Activated CD8-positive, alpha-beta memory T cell treated with anti-CD3 and anti-CD28 coated beads for 4 hours (primary cell): ENCODE data around the gene SNAPC3.
"Not testable (repeated sequence)": the region's sequence is repeated elsewhere in the genome, so short reads cannot be mapped to it uniquely, and the experiment has no call there.

ENCODE experiments used
- DNase-seq, 2 donors: peaks; one replicate each; pipeline ENCODE4 v3.0.0-alpha.2; 2020; ENCODE audit warnings: low read depth in 2 of 2

The SNAPC3 gene

DNA sequence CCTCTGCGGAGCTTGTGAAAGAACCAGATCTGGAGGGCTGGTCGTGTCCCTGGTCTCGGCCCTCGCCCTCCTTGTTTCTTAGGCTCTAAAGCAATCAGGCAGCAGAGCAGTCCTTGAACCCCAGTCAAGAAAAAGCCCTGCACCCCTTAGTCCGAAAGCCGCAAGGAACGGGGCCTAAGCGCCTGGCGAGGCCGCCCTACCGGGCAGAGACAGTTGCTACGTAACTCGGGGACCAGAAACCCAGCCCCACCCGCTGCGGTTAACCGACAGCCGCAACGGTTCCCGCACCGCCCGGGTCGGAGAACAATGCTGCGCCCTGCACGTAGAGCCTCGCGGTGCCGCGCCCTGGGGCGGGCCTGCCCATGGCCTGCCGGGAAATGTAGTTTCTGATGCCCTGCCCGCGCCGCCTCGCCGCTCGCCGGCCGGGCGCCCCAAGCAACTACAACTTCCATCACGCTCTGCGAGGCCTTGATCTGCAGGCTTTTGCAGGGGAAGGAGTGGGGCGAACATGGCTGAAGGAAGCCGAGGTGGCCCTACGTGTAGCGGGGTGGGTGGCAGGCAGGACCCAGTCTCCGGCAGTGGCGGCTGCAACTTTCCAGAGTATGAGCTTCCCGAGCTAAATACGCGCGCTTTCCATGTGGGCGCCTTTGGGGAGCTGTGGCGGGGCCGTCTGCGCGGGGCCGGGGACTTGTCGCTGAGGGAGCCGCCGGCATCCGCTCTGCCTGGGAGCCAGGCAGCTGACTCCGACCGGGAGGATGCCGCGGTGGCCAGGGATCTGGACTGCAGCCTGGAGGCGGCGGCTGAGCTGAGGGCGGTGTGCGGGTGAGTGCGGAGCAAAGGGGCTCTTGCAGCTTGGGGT is at the start of gene SNAPC3:
SNAPC3 (plus strand) TSS at position 505 of the 859 bp plus-strand sequence; CDS start at position 509, 4 bp downstream.
- DNase-seq, result peak; percentile 78 to 85

DNA sequence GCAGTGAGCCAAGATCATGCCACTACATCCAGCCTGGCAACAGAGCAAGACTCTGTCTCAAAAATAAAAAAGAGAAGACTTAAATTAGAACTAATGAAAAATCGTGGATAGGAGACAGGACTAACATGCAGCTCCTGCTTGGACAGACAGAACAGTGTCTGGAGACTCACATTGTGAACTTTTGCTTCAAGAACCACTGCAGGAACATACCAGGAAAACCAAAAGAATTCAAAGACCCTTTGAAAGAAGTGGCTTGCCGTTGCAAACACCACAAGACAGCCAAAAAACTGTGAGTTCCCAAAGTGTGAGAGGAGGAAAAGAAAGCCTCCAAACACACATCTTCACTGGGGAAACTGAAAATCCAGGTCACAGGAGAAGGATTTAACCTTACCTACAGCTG is 48.8 kb upstream of the SNAPC3 start:
- DNase-seq, result no peak

GRCh38 chr9:15374310-15374709 is 48.4 kb upstream of the SNAPC3 start:
- no peak for DNase-seq

DNA sequence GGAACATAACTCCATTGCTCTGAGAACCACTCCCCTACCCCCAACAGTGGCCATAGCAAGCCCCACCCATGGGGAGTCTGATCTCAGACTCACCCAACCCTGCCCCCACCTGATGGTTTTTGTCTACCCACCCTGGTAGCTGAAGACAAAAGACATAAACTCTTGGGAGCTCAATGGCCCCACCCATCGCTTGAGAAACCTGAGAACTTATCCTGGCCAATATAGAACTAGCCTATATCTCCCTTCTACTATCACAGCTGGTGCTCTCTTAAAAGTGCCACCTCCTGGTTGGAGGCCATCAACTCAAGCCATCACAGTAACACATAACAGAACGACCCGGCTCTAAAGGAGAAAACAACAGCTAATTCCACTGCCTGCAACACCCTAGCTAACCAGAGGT is 47.9 kb upstream of the SNAPC3 start:
- no peak for DNase-seq

DNA sequence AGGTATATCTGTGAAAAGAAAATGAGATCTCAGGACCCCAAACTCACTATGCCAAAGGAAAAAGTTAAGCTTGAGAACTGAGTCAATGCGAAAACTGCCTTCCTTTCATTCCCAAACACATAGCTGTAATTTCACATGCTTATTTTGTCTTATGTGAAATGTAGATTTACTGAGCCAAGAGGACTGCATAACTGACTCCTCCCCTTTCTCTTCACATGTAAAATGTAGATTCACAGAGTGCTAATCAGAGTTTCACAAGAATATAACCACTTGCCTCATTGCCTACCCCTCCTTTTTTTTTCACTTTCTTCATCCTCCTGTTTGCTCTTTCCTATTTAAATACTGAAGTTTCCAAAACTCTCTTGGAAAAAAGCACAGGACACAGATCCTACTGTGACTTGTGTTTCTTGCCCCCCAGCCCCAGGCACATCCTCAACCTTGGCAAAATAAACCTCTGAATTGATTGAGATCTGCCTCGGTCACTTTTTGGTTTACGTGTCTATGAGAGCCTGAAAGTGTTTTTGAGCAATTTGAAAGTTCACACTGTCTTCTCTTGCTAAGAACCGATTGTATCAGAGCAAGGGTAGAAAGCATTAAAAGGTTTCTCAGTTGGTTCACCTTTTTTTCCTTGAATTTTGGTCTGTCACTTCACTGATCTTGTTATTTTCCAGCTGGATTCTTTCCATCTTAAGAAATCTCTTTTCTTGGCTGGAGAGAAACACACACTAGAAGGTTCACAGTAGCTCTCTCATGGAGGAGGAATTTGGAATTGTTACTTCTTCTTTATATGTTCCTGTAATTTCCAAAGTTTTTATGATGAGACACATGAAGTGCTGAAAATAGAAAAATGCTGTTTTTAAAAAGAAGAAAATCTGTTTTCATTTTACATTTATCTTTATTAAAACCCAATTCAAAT is 44.8 kb upstream of the SNAPC3 start:
- no peak for DNase-seq

DNA sequence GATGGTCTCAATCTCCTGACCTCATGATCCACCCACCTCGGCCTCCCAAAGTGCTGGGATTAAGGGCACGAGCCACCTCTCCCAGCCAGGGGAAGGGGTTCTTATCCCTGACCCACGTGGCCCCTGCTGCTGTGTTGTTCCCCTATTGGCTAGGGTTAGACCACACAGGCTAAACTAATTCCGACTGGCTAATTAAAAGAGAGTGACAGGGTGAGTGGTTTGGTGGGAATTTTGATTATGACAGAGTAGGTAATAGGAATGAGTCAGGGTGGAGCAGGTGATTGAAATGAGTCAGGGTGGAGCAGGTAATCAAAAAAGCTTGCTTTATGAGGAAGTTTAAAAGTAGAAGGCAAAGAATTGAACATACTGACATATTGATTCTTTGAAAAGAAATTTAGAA is 43.4 kb upstream of the SNAPC3 start:
- DNase-seq, result not testable (repeated sequence)

- DNase-seq, result not testable (repeated sequence)
Observed at GRCh38 chr9:15379888-15380287, 42.8 kb upstream of the SNAPC3 start.

GRCh38 chr9:15381491-15381890 is 41.2 kb upstream of the SNAPC3 start:
- no peak for DNase-seq

GRCh38 chr9:15386465-15386864 is 36.2 kb upstream of the SNAPC3 start:
- no peak for DNase-seq

- DNase-seq, result no peak
Observed at GRCh38 chr9:15389173-15389572, 33.5 kb upstream of the SNAPC3 start.

DNA sequence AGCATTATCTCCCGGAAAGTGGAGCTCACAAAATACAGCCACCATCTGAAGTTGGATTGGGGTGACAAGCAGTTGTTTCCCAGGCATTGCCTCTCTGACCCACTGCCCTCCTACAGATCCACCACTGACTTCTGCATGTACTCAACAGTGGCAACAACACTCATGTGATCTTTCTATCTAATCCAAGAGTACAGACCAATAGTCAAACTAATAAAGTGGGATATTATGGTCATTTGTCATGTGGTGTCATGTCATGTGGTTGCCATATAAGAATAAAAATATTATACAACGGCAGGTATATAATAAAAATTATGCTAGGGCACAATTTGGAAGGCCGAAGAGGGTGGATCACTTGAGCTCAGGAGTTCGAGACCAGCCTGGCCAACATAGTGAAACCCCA is 33.0 kb upstream of the SNAPC3 start:
- no peak for DNase-seq

- no peak for DNase-seq
Observed at GRCh38 chr9:15390201-15390600, 32.5 kb upstream of the SNAPC3 start.

DNA sequence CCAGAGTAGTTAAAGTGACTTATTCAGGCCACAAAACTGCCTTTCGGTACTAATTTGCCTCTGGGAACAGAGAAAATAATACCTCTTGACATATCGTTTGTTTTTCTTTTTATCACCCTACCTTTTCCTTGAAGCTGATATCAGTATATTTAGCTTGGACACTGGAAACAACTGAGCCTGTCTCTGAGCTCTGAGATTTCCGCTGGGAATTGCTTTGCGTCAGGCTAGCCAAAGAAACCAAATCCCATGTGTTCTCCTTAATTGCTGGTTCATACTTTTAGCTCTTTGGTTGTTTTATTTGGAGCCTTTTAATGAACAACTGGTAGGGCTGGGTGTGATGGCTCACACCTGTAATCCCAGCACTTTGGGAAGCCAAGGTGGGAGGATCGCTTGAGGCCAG is 30.3 kb upstream of the SNAPC3 start:
- DNase-seq, result no peak

DNA sequence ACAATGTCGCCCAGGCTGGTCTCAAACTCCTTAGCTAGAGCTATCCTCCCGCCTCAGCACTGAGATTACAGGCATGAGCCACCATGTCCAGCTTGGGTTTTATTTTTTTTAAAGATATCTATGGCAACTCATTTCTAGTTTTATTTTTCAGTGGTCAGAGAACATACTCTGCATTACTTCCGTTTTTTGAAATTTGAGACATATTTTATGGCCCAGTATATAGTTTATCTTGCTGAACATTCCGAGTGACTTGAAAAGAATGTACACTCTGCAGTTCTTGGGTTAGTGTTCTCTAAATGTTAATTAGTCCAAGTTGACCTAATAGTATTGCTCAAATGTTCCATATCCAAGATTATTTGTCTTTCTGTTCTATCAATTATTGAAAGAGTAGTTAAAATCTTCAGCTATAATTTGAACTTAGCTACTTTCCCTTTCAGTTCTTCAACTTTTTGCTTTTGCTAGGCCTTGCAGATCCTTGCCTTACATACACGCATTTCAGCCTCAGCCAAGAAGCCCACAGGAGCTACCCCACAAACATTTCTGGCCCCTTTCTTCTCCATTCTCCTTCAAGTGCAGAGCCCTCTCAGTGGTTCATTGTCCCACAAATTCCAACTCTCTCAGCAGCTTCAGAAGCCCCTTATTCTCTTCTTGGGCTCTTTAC is 22.3 kb upstream of the SNAPC3 start:
- no peak for DNase-seq

DNA sequence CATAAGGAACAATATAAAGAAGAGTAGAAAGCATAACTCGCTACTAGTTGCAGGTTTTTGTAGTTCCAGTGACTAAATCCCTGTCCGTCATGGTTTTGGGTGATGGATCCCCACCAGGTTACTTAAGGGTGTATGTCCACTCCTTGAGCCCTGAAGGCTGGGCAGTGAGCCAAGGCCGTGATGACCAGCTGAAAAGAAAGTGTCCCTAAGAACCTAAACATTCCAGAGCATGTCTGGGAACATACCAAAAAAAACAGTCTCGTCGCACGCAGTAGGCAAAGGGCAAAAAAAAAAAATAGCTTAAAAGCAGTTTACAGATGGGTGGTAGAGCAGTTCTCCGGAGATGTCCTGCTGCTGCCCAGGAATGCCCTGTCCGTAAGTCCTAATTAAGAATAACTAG is 21.4 kb upstream of the SNAPC3 start:
- no peak for DNase-seq

DNA sequence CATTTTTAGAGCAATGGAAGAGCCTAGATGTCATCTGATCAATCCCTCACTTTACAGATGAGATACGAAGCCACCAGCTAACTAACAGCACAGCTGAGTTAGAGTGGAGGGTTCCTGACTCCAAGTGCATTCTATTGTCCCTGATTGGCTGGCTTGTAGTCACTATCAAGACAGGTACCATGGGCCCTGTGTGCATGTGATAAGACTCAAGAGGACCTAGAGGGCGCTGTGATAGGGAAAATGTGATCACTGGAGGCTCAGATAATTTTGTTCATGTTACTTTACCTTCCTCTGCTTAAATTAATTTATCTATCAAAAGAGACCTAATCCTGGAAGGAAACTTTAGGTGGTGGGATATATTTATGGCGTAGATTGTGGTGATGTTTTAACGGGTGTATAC is 19.5 kb upstream of the SNAPC3 start:
- DNase-seq, result no peak

- DNase-seq, result no peak
Observed at GRCh38 chr9:15404171-15404570, 18.5 kb upstream of the SNAPC3 start.

DNA sequence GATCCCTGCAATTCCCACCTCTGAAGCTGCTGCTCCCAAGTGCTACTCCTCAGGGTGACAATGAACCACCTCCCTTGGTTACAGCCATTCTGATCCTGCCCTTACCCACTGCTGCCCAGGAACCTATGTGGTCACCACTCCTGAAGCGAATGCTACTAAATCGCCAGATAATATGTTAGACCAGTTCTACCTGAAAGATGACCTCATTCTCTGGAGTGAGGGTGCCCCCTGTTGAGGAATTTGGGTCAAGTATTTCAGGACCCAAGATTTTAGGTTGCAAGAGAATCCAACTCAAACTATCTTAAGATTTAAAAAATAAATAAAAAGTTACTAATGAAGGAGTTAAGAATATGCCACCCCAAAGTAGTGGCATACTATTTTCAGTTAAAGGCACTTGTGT is 5.8 kb upstream of the SNAPC3 start:
- no peak for DNase-seq

DNA sequence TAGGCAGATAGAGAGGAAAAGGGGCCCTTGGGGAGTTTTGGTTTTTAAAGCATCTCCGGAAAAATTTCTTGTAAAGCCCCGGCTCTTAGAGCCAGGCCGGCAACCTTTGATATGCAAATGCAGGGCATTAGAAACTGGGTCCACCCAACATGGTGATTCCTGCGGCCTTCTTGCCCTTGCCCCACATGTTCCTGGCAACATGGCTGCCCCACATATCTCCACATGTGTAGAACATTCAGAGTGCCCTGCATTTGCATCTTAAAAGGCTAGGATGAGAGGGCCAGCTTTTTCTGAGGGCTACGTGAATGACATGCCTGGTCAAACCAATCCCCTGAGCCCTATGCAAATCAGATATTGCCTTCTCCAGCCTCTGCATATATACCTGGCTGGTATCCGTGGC is 5.0 kb upstream of the SNAPC3 start:
- DNase-seq, result no peak

- DNase-seq, result no peak
Observed at GRCh38 chr9:15420796-15421195, 1.9 kb upstream of the SNAPC3 start.

GRCh38 chr9:15421532-15421931 is 1.1 kb upstream of the SNAPC3 start:
- DNase-seq, result no peak

DNA sequence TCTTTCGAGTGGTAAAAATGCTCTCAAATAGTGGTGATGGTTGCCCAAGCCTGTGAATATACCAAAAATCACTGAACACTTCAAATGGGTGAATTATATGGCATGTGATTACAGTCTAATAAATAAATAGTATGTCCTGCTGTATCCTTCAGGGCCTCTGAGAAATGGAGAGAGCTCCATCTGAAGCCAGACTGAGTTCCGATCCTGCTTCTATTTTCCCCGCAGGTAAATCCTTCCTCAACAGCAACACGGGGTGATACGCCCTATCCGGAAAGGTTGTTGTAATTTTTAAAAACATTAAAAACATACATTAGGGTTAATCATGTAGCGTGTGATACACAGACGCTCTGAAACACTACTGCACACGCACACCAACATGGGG is 695 bp upstream of the SNAPC3 start:
- DNase-seq, result no peak
